AML-193 (cell line): ENCODE data around the gene SSX4.
"Not testable (repeated sequence)": the region's sequence is repeated elsewhere in the genome, so short reads cannot be mapped to it uniquely, and the experiment has no call there.

ENCODE experiments used
- DNase-seq, 2 experiments: peaks; one replicate each; lab custom pipeline; 2025; lab: John Stamatoyannopoulos, UW

The SSX4 gene, protein sequence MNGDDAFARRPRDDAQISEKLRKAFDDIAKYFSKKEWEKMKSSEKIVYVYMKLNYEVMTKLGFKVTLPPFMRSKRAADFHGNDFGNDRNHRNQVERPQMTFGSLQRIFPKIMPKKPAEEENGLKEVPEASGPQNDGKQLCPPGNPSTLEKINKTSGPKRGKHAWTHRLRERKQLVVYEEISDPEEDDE

DNA sequence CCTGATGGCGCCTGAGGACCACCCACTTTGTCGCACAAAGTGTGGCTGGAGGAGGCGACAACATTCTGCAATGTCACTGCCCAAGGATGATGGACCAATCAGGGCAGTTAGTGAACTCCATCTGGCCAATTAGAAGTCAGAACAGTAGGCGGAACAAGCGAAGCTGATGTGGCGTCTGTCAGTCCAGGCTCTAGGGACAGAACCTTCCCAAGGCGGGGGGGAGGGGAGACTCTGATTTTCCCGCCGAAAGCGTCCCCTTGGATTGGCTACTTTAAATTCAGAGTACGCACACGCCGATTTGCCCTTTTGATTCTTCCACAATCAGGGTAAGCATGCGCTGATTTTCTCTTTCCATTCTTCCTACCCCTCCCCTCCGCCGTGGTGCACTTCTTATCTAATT lies at the start of gene SSX4:
SSX4 (plus strand) TSS at position 301 of the 400 bp plus-strand sequence. CDS start 515 bp downstream, outside the sequence.
- not testable (repeated sequence) for DNase-seq

DNA sequence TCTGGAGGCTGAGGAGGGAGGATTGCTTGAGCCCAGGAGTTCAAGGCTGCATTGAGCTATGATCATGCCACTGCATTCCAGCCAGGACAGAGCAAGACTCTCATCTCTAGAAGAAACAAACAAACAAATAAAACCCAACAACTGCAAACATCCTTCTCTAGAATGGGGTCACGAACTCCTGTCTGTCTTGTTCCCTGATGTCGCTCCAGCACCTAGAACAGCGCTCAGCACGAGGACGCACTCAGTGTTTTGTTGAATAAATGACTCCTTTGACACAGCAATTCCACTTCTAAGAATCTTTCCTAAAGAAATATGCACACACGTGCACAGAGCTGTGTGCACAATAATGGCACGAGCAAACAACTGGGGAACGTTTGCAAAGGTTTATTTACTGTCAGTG lies 37.3 kb upstream of the SSX4 start:
- not testable (repeated sequence) for DNase-seq

DNA sequence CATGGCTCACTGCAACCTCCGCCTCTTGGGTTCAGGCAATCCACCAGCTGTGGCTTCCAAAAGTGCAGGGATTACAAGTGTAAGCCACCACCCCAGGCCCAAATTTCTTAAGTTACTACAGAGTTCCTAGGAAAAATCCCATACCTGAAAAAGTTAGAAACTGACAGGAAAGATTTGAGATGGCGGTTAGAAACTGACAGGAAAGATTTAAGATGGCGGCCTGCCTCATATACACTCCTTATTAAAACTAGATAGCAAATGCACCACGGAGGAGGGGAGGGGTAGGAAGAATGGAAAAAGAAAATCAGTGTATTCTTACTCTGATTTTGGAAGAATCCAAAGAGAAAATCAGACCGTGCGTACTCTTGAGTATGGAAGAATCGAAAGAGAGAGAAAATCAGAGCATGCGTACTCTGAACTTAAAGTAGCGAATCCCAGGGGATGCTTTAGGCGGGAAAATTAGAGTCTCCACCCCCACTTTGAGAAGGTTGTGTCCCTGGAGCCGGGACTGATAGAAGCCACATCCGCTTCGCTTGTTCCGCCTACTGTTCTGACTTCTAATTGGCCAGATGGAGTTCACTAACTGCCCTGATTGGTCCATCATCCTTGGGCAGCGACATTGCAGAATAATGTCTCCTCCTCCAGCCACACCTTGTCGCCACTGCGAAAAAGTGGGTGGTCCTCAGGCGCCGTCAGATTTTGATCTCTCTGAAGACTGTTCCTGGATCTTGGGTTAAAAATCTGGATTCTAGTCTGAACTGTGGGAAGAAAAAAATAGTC lies 26.8 kb upstream of the SSX4 start, which contains the start of gene SSX3:
SSX3 (minus strand) TSS at position 389 of the 780 bp plus-strand sequence. CDS start 1,454 bp downstream, outside the sequence.
- not testable (repeated sequence) for DNase-seq

DNA sequence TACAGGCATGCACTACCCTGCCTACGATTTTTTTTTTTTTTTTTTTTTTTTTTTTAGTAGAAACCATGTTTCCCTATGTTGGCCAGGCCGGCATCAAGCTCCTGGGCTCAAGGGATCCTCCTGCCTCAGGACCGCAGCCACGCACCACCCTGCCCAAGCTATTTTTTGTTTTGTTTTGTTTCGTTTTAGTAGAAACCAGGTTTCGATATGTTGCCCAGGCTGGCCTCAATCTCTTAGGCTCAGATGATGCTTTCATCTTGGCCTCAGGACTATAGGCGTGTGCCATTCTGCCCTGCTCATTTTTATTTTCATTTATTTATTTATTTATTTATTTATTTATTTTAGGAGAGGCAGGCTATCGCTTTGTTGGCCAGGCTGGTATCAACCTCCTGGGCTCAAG lies 25.7 kb upstream of the SSX4 start:
- DNase-seq, result no peak

DNA sequence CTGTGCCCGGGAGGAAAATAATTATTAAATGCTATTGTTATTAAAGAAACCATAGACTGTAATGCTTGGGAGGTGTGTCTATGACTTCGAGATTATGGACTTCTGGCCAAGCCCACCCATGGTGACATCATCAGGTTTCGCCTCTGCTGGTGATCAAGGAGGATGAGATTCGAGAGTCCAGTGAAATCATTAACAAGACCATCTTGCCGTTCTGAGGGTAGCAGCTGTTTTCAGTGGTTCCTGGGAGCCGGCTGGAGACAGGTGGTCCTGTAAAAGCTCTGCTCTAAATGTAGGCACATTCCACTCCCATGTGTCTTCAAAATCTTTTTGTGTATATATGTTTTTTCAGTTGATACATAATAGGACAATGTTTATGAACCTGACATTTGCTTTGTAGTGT lies 24.1 kb upstream of the SSX4 start:
- not testable (repeated sequence) for DNase-seq

DNA sequence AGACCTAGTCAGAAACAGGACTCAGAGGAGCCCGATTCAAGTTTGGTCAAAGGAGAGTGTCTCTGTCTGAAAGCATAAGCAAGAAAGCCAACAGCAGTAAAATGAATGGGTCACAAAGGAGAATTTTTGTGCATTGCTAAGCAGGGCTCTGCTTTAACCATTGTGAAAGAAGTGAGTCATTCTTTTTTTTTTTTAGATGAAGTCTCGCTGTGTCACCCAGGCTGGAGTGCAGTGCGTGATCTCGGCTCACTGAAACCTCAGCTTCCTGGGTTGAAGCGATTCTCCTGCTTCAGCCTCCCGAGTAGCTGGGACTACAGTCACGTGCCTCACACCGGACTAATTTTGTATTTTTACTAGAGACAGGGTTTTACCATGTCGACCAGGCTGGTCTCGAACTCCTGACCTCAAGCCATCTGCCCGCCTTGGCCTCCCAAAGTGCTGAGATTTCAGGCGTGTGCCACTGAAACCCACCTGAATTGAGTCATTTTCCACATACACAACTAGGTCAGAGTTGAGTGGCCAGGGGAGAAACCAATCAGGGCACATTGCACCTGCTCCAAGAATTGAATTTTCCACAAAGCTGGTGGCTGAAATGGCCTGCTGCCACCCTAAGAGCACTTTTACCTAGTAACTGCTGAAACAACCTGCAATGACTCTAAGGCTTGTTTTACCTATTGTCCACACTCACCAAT lies 15.5 kb upstream of the SSX4 start:
- not testable (repeated sequence) for DNase-seq

DNA sequence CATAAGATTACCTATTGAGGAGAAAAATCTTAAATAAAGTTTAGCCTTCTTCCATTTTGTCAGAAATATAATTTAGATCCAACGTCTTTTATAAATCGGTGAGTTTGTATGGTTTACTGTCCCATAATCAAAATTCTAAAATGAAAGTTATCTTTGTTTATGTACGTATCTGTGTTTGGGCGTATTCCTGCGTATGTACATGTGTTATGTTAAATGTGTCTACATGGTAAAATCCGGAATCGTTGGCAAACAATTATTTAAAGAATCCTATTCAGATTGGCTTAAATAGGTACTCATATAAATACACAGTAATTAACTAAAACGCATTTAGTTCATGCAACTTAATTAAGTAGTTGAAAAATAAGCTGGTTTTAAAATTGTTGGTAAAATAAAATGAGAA lies 12.9 kb upstream of the SSX4 start:
- DNase-seq, result not testable (repeated sequence)

DNA sequence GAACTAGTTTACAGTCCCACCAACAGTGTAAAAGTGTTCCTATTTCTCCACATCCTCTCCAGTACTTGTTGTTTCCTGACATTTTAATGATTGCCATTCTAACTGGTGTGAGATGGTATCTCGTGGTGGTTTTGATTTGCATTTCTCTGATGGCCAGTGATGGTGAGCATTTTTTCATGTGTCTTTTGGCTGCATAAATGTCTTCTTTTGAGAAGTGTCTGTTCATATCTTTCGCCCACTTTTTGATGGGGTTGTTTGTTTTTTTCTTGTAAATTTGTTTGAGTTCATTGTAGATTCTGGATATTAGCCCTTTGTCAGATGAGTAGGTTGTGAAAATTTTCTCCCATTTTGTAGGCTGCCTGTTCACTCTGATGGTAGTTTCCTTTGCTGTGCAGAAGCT lies 13.6 kb downstream of the SSX4 start:
- DNase-seq, result not testable (repeated sequence)

DNA sequence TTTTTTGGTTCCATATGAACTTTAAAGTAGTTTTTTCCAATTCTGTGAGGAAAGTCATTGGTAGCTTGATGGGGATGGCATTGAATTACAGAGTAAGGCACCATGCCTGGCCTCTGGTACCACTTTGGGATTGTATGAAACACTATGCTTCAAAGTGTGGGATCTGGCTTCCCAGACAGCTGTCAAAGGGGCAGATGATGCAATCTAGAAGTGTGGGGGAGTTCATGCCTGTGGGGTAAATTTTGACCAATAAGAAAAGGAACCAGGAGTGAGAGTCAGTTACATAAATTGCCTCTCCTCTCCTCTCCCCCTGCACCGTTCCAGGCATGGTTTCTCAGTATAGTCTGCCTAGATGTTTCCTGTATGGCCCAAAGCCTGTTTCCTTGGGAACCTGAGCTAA lies 14.5 kb downstream of the SSX4 start:
- not testable (repeated sequence) for DNase-seq

DNA sequence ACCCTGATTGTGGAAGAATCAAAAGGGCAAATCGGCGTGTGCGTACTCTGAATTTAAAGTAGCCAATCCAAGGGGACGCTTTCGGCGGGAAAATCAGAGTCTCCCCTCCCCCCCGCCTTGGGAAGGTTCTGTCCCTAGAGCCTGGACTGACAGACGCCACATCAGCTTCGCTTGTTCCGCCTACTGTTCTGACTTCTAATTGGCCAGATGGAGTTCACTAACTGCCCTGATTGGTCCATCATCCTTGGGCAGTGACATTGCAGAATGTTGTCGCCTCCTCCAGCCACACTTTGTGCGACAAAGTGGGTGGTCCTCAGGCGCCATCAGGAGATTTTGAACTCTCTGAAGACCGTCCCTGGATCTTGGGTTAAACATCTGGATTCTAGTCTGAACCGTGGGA lies 28.5 kb downstream of the SSX4 start, which contains the start of gene SSX4B:
SSX4B (minus strand) TSS at position 101 of the 400 bp plus-strand sequence. CDS start 588 bp downstream, outside the sequence.
- not testable (repeated sequence) for DNase-seq

DNA sequence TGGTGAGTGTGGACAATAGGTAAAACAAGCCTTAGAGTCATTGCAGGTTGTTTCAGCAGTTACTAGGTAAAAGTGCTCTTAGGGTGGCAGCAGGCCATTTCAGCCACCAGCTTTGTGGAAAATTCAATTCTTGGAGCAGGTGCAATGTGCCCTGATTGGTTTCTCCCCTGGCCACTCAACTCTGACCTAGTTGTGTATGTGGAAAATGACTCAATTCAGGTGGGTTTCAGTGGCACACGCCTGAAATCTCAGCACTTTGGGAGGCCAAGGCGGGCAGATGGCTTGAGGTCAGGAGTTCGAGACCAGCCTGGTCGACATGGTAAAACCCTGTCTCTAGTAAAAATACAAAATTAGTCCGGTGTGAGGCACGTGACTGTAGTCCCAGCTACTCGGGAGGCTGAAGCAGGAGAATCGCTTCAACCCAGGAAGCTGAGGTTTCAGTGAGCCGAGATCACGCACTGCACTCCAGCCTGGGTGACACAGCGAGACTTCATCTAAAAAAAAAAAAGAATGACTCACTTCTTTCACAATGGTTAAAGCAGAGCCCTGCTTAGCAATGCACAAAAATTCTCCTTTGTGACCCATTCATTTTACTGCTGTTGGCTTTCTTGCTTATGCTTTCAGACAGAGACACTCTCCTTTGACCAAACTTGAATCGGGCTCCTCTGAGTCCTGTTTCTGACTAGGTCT lies 43.8 kb downstream of the SSX4 start:
- not testable (repeated sequence) for DNase-seq

DNA sequence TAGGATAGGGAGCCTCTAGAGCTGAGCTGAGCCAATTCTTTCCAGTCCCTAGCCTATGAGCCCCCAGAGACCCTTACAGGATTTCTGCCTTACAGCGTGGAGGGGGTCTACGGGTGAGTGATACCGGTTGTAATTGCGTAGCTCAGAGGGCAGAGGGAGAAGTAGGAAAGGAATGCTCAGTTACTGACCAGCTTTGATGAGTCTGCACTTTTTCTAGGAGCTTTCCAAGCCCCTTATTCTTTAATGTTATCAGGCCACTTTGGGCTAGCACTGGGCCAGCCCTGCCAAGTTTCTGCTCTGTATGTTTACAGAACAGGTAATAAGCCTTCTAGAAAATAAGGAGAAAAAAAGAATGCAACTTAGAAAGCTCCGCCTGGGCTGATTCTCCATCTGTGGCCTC lies 46.3 kb downstream of the SSX4 start:
- not testable (repeated sequence) for DNase-seq

DNA sequence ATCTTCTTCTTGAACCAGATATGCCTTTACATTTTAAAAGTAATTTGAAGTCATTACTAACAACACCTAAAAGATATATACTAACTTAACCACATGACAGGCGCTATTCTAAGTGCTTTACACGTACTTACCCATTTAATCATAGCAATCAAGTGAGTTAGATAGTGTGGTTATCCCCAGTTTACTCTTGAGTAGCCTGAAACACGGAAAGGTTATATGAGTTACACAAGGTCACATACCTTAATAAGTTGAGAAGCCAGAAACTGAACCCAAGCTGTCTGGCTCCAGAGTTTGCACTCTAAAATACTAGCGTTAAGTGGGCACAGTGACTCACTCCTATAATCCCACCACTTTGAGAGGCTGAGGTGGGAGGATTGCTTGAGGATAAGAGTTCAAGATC lies 46.8 kb downstream of the SSX4 start:
- DNase-seq, result not testable (repeated sequence)

DNA sequence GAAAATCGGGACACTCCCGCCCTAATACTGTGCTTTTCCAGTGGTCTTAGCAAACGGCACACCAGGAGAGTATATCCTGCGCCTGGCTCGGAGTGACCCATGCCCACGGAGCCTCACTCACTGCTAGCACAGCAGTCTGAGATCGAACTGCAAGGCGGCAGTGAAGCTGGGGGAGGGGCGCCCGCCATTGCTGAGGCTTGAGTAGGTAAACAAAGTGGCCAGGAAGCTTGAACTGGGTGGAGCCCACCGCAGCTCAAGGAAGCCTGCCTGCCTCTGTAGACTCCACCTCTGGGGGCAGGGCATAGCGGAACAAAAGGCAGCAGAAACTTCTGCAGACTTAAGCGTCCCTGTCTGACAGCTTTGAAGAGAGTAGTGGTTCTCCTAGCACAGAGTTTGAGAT lies 50.4 kb downstream of the SSX4 start:
- not testable (repeated sequence) for DNase-seq
